GM21367 (cell line): ENCODE measurements around the gene MX1.

ENCODE experiments used
- ATAC-seq: cut with Tn5 transposase; IDR thresholded peaks from one replicate; pipeline ENCODE4 v1.9.1; 2021; ENCODE audit not compliant: unreplicated experiment

MX1 gene

GRCh38 chr21:41458559-41458958 lies 32.5 kb downstream of the MX1 start:
- ATAC-seq = no peak

GRCh38 chr21:41459884-41460534 lies 34.0 kb downstream of the MX1 start:
- ATAC-seq = no peak

GRCh38 chr21:41460578-41461527 lies 34.8 kb downstream of the MX1 start:
- no peak for ATAC-seq

- ATAC-seq = no peak
Measured at GRCh38 chr21:41465176-41465781, 39.2 kb downstream of the MX1 start.

GRCh38 chr21:41466024-41466820 lies 40.2 kb downstream of the MX1 start:
- no peak for ATAC-seq

GRCh38 chr21:41470054-41470453 lies 44.0 kb downstream of the MX1 start:
- no peak for ATAC-seq

GRCh38 chr21:41472753-41473548 lies 46.9 kb downstream of the MX1 start:
- ATAC-seq = no peak

- no peak for ATAC-seq
Measured at GRCh38 chr21:41475714-41476420, 49.8 kb downstream of the MX1 start.

GRCh38 chr21:41477641-41478318 lies 51.7 kb downstream of the MX1 start:
- ATAC-seq = no peak

GRCh38 chr21:41478319-41479177 lies 52.5 kb downstream of the MX1 start:
- ATAC-seq = no peak

- no peak for ATAC-seq
Measured at GRCh38 chr21:41479686-41480085, 53.6 kb downstream of the MX1 start.

- no peak for ATAC-seq
Measured at GRCh38 chr21:41480086-41480690, 54.1 kb downstream of the MX1 start.

GRCh38 chr21:41481191-41481590 lies 55.2 kb downstream of the MX1 start:
- no peak for ATAC-seq

- ATAC-seq = no peak
Measured at GRCh38 chr21:41482301-41482700, 56.3 kb downstream of the MX1 start.

GRCh38 chr21:41482980-41483379 lies 56.9 kb downstream of the MX1 start:
- no peak for ATAC-seq

- no peak for ATAC-seq
Measured at GRCh38 chr21:41483415-41483814, 57.4 kb downstream of the MX1 start.

- no peak for ATAC-seq
Measured at GRCh38 chr21:41483973-41484372, 57.9 kb downstream of the MX1 start.

- ATAC-seq = no peak
Measured at GRCh38 chr21:41487082-41487481, 61.0 kb downstream of the MX1 start.
